OCI-LY7 (cell line): ENCODE data around the gene DCTD.

Experiments used
- EZH2phosphoT487 ChIP-seq: fragments of 200-600 bp; sonication (generic); IDR thresholded peaks from 2 replicates; pipeline ENCODE4 v1.6.1; 2018; ENCODE audit warnings: low read depth, borderline replicate concordance, mild to moderate bottlenecking, mixed run types, antibody characterized with exemption, low read length, moderate library complexity, mixed read lengths
- TF ChIP-seq, protein P1 (sequence below): fragments of 200-600 bp; sonication (generic); conservative IDR thresholded peaks from 2 replicates; pipeline ENCODE4 v1.5.1; 2014; ENCODE audit warnings: mild to moderate bottlenecking, antibody characterized with exemption, low read length, moderate library complexity, mixed read lengths

GRCh38 chr4:182878633-182879495, 38.3 kb downstream of the DCTD start:
- TF ChIP-seq, protein P1, sequence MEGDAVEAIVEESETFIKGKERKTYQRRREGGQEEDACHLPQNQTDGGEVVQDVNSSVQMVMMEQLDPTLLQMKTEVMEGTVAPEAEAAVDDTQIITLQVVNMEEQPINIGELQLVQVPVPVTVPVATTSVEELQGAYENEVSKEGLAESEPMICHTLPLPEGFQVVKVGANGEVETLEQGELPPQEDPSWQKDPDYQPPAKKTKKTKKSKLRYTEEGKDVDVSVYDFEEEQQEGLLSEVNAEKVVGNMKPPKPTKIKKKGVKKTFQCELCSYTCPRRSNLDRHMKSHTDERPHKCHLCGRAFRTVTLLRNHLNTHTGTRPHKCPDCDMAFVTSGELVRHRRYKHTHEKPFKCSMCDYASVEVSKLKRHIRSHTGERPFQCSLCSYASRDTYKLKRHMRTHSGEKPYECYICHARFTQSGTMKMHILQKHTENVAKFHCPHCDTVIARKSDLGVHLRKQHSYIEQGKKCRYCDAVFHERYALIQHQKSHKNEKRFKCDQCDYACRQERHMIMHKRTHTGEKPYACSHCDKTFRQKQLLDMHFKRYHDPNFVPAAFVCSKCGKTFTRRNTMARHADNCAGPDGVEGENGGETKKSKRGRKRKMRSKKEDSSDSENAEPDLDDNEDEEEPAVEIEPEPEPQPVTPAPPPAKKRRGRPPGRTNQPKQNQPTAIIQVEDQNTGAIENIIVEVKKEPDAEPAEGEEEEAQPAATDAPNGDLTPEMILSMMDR = no peak
- TF ChIP-seq EZH2phosphoT487 = no peak
